HCT116 (cell line): ENCODE measurements around the gene GRIFIN.

ENCODE experiments used
- CBX3 ChIP-seq: IDR thresholded peaks from 2 replicates; pipeline ENCODE4 v1.6.1; 2012; ENCODE audit warnings: low read depth
- CEBPB ChIP-seq: IDR thresholded peaks from 2 replicates; pipeline ENCODE4 v1.6.1; 2012; ENCODE audit warnings: low read depth
- EGR1 ChIP-seq: IDR thresholded peaks from 2 replicates; pipeline ENCODE4 v1.6.1; 2012; ENCODE audit warnings: low read depth
- EZH2 ChIP-seq: fragments of 200-600 bp; sonication (generic); IDR thresholded peaks from 2 replicates; pipeline ENCODE4 v1.6.1; 2017; ENCODE audit warnings: antibody characterized with exemption, mixed run types
- EZH2phosphoT487 ChIP-seq: fragments of 200-600 bp; IDR thresholded peaks from 2 replicates; pipeline ENCODE4 v1.6.1; 2018; ENCODE audit warnings: antibody characterized with exemption, borderline replicate concordance
- POLR2A ChIP-seq: IDR thresholded peaks from 2 replicates; pipeline ENCODE4 v1.7.0; 2011; ENCODE audit warnings: borderline replicate concordance; ENCODE audit not compliant: insufficient read depth, insufficient read length; ENCODE audit errors: extremely low read depth
- POLR2AphosphoS5 ChIP-seq: IDR thresholded peaks from 2 replicates; pipeline ENCODE4 v1.6.1; 2011; ENCODE audit warnings: mild to moderate bottlenecking, low read depth, low read length, moderate library complexity
- YY1 ChIP-seq: IDR thresholded peaks from 2 replicates; pipeline ENCODE4 v1.6.1; 2011; ENCODE audit warnings: low read length, low read depth, moderate library complexity, mild to moderate bottlenecking; ENCODE audit not compliant: insufficient replicate concordance; ENCODE audit errors: extremely low read depth
- ZFX ChIP-seq: fragments of 450-650 bp; IDR thresholded peaks from 2 replicates; pipeline ENCODE4 v1.6.1; 2017
- ZNF274 ChIP-seq: fragments of 200-500 bp; sonication (Bioruptor generic); IDR thresholded peaks from 2 replicates; pipeline ENCODE4 v1.6.1; 2014; ENCODE audit warnings: mild to moderate bottlenecking, low read depth, low read length, inconsistent platforms
- TF ChIP-seq, protein P1 (sequence below), 3 experiments: fragments of 200-600 bp in 1 of 3; sonication (generic) in 1 of 3; IDR thresholded peaks in 2 of 3; conservative IDR thresholded peaks in 1 of 3; 2 replicates each; pipeline ENCODE4 v1.5.1; 2012 to 2017; ENCODE audit warnings: low read depth in 2 of 3, low read length in 2 of 3, antibody characterized with exemption in 1 of 3, borderline replicate concordance in 1 of 3, control low read depth in 1 of 3, mild to moderate bottlenecking in 1 of 3, mixed read lengths in 1 of 3, mixed run types in 1 of 3, moderate library complexity in 1 of 3; ENCODE audit not compliant: insufficient read depth in 1 of 3
- TF ChIP-seq, protein P2 (sequence below): IDR thresholded peaks from 2 replicates; pipeline ENCODE4 v1.6.1; 2011; ENCODE audit warnings: mild to moderate bottlenecking, low read length, moderate library complexity; ENCODE audit not compliant: insufficient replicate concordance; ENCODE audit errors: extremely low read depth
- TF ChIP-seq, protein P3 (sequence below): IDR thresholded peaks from 2 replicates; pipeline ENCODE4 v1.6.1; 2012; ENCODE audit warnings: low read depth

DNA sequence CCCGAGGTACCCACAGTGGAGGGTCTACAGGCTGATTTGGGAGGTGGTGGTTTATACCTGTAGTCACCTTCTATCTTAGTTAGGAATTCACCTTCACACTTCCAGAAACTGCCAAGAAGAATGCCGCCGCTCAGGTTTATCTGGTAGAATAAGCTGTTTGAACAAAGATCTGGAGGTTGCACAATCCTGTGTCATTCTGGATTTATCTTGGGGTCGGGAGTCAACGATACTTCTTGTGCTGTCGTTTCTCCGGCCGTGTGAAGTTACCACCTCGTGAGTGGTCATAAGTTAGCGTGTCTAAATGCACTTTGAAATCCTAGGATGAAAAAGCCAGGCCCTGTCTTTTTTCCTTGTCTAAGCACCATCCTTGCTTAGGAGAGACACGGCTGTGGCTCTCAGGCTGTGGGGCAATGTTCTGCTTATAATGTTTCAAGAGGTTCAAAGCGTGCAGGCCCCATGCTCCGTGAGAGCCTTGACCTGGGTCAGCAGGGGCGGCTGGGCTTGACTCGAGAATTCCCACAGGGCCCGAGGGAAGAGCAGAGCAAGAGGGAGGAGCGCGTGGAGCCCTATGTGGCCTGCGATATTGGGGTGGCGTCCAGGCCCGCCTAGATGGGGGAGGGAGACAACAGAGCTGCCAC lies 35.5 kb downstream of the GRIFIN start:
- TF ChIP-seq, protein P1, sequence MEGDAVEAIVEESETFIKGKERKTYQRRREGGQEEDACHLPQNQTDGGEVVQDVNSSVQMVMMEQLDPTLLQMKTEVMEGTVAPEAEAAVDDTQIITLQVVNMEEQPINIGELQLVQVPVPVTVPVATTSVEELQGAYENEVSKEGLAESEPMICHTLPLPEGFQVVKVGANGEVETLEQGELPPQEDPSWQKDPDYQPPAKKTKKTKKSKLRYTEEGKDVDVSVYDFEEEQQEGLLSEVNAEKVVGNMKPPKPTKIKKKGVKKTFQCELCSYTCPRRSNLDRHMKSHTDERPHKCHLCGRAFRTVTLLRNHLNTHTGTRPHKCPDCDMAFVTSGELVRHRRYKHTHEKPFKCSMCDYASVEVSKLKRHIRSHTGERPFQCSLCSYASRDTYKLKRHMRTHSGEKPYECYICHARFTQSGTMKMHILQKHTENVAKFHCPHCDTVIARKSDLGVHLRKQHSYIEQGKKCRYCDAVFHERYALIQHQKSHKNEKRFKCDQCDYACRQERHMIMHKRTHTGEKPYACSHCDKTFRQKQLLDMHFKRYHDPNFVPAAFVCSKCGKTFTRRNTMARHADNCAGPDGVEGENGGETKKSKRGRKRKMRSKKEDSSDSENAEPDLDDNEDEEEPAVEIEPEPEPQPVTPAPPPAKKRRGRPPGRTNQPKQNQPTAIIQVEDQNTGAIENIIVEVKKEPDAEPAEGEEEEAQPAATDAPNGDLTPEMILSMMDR (IDR thresholded peaks at IDR 0.05 in 2 of 3, conservative IDR thresholded peaks at IDR 0.05 in 1 of 3; ENCODE audit: borderline replicate concordance in 1 of 3, insufficient read depth in 1 of 3, low read depth in 2 of 3, low read length in 2 of 3): no peak
- no peak for TF ChIP-seq POLR2A
- TF ChIP-seq CEBPB: no peak
- TF ChIP-seq, protein P2, sequence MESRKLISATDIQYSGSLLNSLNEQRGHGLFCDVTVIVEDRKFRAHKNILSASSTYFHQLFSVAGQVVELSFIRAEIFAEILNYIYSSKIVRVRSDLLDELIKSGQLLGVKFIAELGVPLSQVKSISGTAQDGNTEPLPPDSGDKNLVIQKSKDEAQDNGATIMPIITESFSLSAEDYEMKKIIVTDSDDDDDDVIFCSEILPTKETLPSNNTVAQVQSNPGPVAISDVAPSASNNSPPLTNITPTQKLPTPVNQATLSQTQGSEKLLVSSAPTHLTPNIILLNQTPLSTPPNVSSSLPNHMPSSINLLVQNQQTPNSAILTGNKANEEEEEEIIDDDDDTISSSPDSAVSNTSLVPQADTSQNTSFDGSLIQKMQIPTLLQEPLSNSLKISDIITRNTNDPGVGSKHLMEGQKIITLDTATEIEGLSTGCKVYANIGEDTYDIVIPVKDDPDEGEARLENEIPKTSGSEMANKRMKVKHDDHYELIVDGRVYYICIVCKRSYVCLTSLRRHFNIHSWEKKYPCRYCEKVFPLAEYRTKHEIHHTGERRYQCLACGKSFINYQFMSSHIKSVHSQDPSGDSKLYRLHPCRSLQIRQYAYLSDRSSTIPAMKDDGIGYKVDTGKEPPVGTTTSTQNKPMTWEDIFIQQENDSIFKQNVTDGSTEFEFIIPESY: no peak
- no peak for TF ChIP-seq EGR1
- no peak for TF ChIP-seq POLR2AphosphoS5
- TF ChIP-seq, protein P3, sequence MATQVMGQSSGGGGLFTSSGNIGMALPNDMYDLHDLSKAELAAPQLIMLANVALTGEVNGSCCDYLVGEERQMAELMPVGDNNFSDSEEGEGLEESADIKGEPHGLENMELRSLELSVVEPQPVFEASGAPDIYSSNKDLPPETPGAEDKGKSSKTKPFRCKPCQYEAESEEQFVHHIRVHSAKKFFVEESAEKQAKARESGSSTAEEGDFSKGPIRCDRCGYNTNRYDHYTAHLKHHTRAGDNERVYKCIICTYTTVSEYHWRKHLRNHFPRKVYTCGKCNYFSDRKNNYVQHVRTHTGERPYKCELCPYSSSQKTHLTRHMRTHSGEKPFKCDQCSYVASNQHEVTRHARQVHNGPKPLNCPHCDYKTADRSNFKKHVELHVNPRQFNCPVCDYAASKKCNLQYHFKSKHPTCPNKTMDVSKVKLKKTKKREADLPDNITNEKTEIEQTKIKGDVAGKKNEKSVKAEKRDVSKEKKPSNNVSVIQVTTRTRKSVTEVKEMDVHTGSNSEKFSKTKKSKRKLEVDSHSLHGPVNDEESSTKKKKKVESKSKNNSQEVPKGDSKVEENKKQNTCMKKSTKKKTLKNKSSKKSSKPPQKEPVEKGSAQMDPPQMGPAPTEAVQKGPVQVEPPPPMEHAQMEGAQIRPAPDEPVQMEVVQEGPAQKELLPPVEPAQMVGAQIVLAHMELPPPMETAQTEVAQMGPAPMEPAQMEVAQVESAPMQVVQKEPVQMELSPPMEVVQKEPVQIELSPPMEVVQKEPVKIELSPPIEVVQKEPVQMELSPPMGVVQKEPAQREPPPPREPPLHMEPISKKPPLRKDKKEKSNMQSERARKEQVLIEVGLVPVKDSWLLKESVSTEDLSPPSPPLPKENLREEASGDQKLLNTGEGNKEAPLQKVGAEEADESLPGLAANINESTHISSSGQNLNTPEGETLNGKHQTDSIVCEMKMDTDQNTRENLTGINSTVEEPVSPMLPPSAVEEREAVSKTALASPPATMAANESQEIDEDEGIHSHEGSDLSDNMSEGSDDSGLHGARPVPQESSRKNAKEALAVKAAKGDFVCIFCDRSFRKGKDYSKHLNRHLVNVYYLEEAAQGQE: no peak
- no peak for TF ChIP-seq EZH2
- TF ChIP-seq YY1: no peak
- TF ChIP-seq ZFX: no peak
- no peak for TF ChIP-seq CBX3
- TF ChIP-seq EZH2phosphoT487: no peak
- TF ChIP-seq ZNF274: no peak
